HG03175 (cell line): ENCODE data around the gene FYN.

Experiments used
- ATAC-seq: cut with Tn5 transposase; IDR thresholded peaks from one replicate; pipeline ENCODE4 v1.9.1; 2021; ENCODE audit warnings: mild to moderate bottlenecking, moderate library complexity; ENCODE audit not compliant: unreplicated experiment

Gene FYN

GRCh38 chr6:111734068-111735061, 138.9 kb downstream of the FYN start:
- no peak for ATAC-seq

GRCh38 chr6:111732390-111732789, 140.9 kb downstream of the FYN start:
- ATAC-seq: no peak

GRCh38 chr6:111731456-111732195, 141.6 kb downstream of the FYN start:
- ATAC-seq: no peak

- ATAC-seq: no peak
Observed at GRCh38 chr6:111730864-111731263, 142.4 kb downstream of the FYN start.

- no peak for ATAC-seq
Observed at GRCh38 chr6:111727802-111728201, 145.4 kb downstream of the FYN start.

- ATAC-seq: no peak
Observed at GRCh38 chr6:111727041-111727440, 146.2 kb downstream of the FYN start.

- no peak for ATAC-seq
Observed at GRCh38 chr6:111725446-111726112, 147.7 kb downstream of the FYN start.

GRCh38 chr6:111724505-111724904, 148.7 kb downstream of the FYN start:
- peak; percentile 99 for ATAC-seq

GRCh38 chr6:111724039-111724438, 149.2 kb downstream of the FYN start:
- ATAC-seq: peak; percentile 23

- no peak for ATAC-seq
Observed at GRCh38 chr6:111723412-111723970, 149.8 kb downstream of the FYN start.

- no peak for ATAC-seq
Observed at GRCh38 chr6:111722179-111722731, 151.0 kb downstream of the FYN start.

- ATAC-seq: no peak
Observed at GRCh38 chr6:111721753-111722154, 151.5 kb downstream of the FYN start.

GRCh38 chr6:111720931-111721496, 152.2 kb downstream of the FYN start:
- no peak for ATAC-seq

GRCh38 chr6:111718990-111719389, 154.3 kb downstream of the FYN start:
- no peak for ATAC-seq

GRCh38 chr6:111718326-111718725, 154.9 kb downstream of the FYN start:
- ATAC-seq: no peak

- ATAC-seq: no peak
Observed at GRCh38 chr6:111717621-111718020, 155.6 kb downstream of the FYN start.

GRCh38 chr6:111716325-111716724, 156.9 kb downstream of the FYN start:
- no peak for ATAC-seq

- ATAC-seq: no peak
Observed at GRCh38 chr6:111715321-111715720, 157.9 kb downstream of the FYN start.

GRCh38 chr6:111714416-111715270, 158.6 kb downstream of the FYN start:
- ATAC-seq: no peak
